HEK293 (cell line): Measurements from ENCODE around the gene DHRS2.

Experiments
- FEZF1 ChIP-seq: fragments of 450-650 bp; formaldehyde crosslinking; IDR thresholded peaks from 2 replicates; pipeline ENCODE4 v1.5.1; 2016; ENCODE audit warnings: missing biosample characterization, missing genetic modification characterization
- HOXD13 ChIP-seq: sonication (generic); formaldehyde crosslinking; IDR thresholded peaks from 2 replicates; pipeline ENCODE4 v1.8.0; 2022; ENCODE audit warnings: missing genetic modification reagents, borderline replicate concordance
- KLF8 ChIP-seq: fragments of 450-650 bp; formaldehyde crosslinking; IDR thresholded peaks from 2 replicates; pipeline ENCODE4 v1.5.1; 2016; ENCODE audit warnings: missing biosample characterization, missing genetic modification characterization
- ZBTB20 ChIP-seq: fragments of 450-650 bp; formaldehyde crosslinking; IDR thresholded peaks from 2 replicates; pipeline ENCODE4 v1.5.1; 2016; ENCODE audit warnings: missing biosample characterization, missing genetic modification characterization
- ZFP3 ChIP-seq: fragments of 450-650 bp; formaldehyde crosslinking; IDR thresholded peaks from 2 replicates; pipeline ENCODE4 v1.5.1; 2016; ENCODE audit warnings: low read depth, missing biosample characterization, missing genetic modification characterization
- ZFP41 ChIP-seq: fragments of 450-650 bp; formaldehyde crosslinking; IDR thresholded peaks from 2 replicates; pipeline ENCODE4 v1.5.1; 2016; ENCODE audit warnings: missing biosample characterization, missing genetic modification characterization, borderline replicate concordance
- ZIC2 ChIP-seq: fragments of 450-650 bp; formaldehyde crosslinking; IDR thresholded peaks from 2 replicates; pipeline ENCODE4 v1.5.1; 2016; ENCODE audit warnings: missing biosample characterization, missing genetic modification characterization
- ZNF214 ChIP-seq: fragments of 450-650 bp; formaldehyde crosslinking; IDR thresholded peaks from 2 replicates; pipeline ENCODE4 v1.5.1; 2017; ENCODE audit warnings: missing biosample characterization, mild to moderate bottlenecking, missing genetic modification characterization, borderline replicate concordance
- ZNF266 ChIP-seq: fragments of 450-650 bp; formaldehyde crosslinking; IDR thresholded peaks from 2 replicates; pipeline ENCODE4 v1.5.1; 2016; ENCODE audit warnings: missing biosample characterization, missing genetic modification characterization, low read depth
- ZNF335 ChIP-seq: fragments of 450-650 bp; formaldehyde crosslinking; conservative IDR thresholded peaks from 2 replicates; pipeline ENCODE4 v1.5.1; 2016; ENCODE audit warnings: missing biosample characterization, missing genetic modification characterization
- ZNF391 ChIP-seq: fragments of 450-650 bp; formaldehyde crosslinking; IDR thresholded peaks from 2 replicates; pipeline ENCODE4 v1.5.1; 2016; ENCODE audit warnings: low read depth, missing biosample characterization, missing genetic modification characterization, borderline replicate concordance
- ZNF558 ChIP-seq: fragments of 450-650 bp; formaldehyde crosslinking; IDR thresholded peaks from 2 replicates; pipeline ENCODE4 v1.5.1; 2016; ENCODE audit warnings: missing biosample characterization, missing genetic modification characterization
- ZNF561 ChIP-seq: fragments of 450-650 bp; IDR thresholded peaks from 2 replicates; pipeline ENCODE4 v1.5.1; 2018; ENCODE audit warnings: missing biosample characterization, missing genetic modification characterization, borderline replicate concordance
- ZNF585B ChIP-seq: fragments of 450-650 bp; formaldehyde crosslinking; IDR thresholded peaks from 2 replicates; pipeline ENCODE4 v1.5.1; 2016; ENCODE audit warnings: missing biosample characterization, missing genetic modification characterization
- ZNF658 ChIP-seq: fragments of 450-650 bp; formaldehyde crosslinking; IDR thresholded peaks from 2 replicates; pipeline ENCODE4; 2016; ENCODE audit warnings: missing biosample characterization, missing genetic modification characterization
- ZNF747 ChIP-seq: fragments of 450-650 bp; formaldehyde crosslinking; IDR thresholded peaks from 2 replicates; pipeline ENCODE4 v1.5.1; 2016; ENCODE audit warnings: missing biosample characterization, missing genetic modification characterization
- ZNF76 ChIP-seq: fragments of 450-650 bp; formaldehyde crosslinking; IDR thresholded peaks from 2 replicates; pipeline ENCODE4; 2016; ENCODE audit warnings: low read depth, missing biosample characterization, missing genetic modification characterization, borderline replicate concordance
- ZNF785 ChIP-seq: fragments of 450-650 bp; formaldehyde crosslinking; IDR thresholded peaks from 2 replicates; pipeline ENCODE4 v1.5.1; 2016; ENCODE audit warnings: missing biosample characterization, missing genetic modification characterization
- ZNF830 ChIP-seq: fragments of 450-650 bp; IDR thresholded peaks from 2 replicates; pipeline ENCODE4 v1.5.0; 2018; ENCODE audit warnings: missing biosample characterization, missing genetic modification characterization, low read depth, mild to moderate bottlenecking, moderate library complexity
- ZNF837 ChIP-seq: fragments of 450-650 bp; formaldehyde crosslinking; IDR thresholded peaks from 2 replicates; pipeline ENCODE4 v1.5.1; 2016; ENCODE audit warnings: missing biosample characterization, missing genetic modification characterization
- TF ChIP-seq, protein P1 (sequence below): fragments of 450-650 bp; formaldehyde crosslinking; IDR thresholded peaks from 2 replicates; pipeline ENCODE4 v1.5.1; 2016; ENCODE audit warnings: missing biosample characterization, missing genetic modification characterization
- TF ChIP-seq, protein P2 (sequence below): fragments of 450-650 bp; formaldehyde crosslinking; IDR thresholded peaks from 2 replicates; pipeline ENCODE4 v1.5.1; 2016; ENCODE audit warnings: missing biosample characterization, missing genetic modification characterization
- TF ChIP-seq, protein P3 (sequence below): fragments of 450-650 bp; IDR thresholded peaks from 2 replicates; pipeline ENCODE4 v1.5.1; 2018; ENCODE audit warnings: missing biosample characterization, mild to moderate bottlenecking, missing genetic modification characterization
- TF ChIP-seq, protein P4 (sequence below): fragments of 450-650 bp; formaldehyde crosslinking; IDR thresholded peaks from 2 replicates; pipeline ENCODE4 v1.5.1; 2016; ENCODE audit warnings: missing biosample characterization, missing genetic modification characterization
- TF ChIP-seq, protein P5 (sequence below): IDR thresholded peaks from 2 replicates; pipeline ENCODE4 v1.6.1; 2011; ENCODE audit warnings: mild to moderate bottlenecking, low read depth, low read length, borderline replicate concordance
- TF ChIP-seq, protein P6 (sequence below): fragments of 450-650 bp; formaldehyde crosslinking; IDR thresholded peaks from 2 replicates; pipeline ENCODE4 v1.5.1; 2016; ENCODE audit warnings: missing biosample characterization, missing genetic modification characterization
- TF ChIP-seq, protein P7 (sequence below): fragments of 450-650 bp; formaldehyde crosslinking; IDR thresholded peaks from 2 replicates; pipeline ENCODE4 v1.5.1; 2016; ENCODE audit warnings: missing biosample characterization, missing genetic modification characterization

The DHRS2 gene

DNA sequence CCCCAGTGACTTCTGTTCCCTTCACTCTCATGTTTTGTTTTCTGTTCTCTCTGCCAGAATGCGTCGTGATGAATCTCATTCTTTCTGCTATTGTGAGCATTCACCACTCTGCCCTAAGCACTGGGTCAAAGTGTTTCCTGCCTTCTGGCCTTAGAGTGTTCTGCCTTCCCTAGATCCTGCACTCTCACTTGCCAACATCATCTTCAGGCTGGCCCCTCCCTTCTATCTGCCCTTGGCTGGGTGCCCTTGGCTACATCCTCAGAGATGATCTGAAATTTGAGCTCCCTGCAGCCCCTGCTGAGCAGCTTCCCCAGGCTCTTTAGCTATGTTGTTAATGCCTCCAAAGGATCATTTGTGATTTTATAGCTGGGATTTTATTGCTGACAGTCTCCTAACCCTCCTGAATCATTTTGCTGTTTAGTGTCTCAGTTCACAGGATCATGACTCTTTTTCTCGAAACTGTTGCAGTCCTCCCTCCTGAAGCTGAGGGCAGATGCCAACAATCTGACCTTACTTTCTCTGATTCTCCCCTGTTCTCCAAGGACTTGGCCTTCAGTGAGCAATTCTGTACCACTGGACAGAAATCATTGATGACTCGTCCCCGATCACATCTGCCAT lies 4.5 kb downstream of the DHRS2 start (continued):
- TF ChIP-seq, protein P1, sequence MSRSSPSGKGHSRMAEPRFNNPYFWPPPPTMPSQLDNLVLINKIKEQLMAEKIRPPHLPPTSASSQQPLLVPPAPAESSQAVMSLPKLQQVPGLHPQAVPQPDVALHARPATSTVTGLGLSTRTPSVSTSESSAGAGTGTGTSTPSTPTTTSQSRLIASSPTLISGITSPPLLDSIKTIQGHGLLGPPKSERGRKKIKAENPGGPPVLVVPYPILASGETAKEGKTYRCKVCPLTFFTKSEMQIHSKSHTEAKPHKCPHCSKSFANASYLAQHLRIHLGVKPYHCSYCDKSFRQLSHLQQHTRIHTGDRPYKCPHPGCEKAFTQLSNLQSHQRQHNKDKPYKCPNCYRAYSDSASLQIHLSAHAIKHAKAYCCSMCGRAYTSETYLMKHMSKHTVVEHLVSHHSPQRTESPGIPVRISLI, result no peak
- TF ChIP-seq, protein P2, sequence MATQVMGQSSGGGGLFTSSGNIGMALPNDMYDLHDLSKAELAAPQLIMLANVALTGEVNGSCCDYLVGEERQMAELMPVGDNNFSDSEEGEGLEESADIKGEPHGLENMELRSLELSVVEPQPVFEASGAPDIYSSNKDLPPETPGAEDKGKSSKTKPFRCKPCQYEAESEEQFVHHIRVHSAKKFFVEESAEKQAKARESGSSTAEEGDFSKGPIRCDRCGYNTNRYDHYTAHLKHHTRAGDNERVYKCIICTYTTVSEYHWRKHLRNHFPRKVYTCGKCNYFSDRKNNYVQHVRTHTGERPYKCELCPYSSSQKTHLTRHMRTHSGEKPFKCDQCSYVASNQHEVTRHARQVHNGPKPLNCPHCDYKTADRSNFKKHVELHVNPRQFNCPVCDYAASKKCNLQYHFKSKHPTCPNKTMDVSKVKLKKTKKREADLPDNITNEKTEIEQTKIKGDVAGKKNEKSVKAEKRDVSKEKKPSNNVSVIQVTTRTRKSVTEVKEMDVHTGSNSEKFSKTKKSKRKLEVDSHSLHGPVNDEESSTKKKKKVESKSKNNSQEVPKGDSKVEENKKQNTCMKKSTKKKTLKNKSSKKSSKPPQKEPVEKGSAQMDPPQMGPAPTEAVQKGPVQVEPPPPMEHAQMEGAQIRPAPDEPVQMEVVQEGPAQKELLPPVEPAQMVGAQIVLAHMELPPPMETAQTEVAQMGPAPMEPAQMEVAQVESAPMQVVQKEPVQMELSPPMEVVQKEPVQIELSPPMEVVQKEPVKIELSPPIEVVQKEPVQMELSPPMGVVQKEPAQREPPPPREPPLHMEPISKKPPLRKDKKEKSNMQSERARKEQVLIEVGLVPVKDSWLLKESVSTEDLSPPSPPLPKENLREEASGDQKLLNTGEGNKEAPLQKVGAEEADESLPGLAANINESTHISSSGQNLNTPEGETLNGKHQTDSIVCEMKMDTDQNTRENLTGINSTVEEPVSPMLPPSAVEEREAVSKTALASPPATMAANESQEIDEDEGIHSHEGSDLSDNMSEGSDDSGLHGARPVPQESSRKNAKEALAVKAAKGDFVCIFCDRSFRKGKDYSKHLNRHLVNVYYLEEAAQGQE (tag by site-specific recombination), result no peak
- TF ChIP-seq ZNF76 (tag by site-specific recombination), result no peak
- TF ChIP-seq ZFP3, result no peak
- TF ChIP-seq ZNF837 (tag by site-specific recombination), result no peak
- 0 out of 2 replicates have a peak, but pooled peaks have one; percentile 39 for TF ChIP-seq ZNF391 (tag by site-specific recombination)
- 0 out of 2 replicates have a peak, but pooled peaks have one; percentile 39 for TF ChIP-seq ZIC2
- no peak for TF ChIP-seq ZNF214 (tag by site-specific recombination)
- TF ChIP-seq ZNF266 (tag by site-specific recombination), result no peak
- TF ChIP-seq, protein P3, sequence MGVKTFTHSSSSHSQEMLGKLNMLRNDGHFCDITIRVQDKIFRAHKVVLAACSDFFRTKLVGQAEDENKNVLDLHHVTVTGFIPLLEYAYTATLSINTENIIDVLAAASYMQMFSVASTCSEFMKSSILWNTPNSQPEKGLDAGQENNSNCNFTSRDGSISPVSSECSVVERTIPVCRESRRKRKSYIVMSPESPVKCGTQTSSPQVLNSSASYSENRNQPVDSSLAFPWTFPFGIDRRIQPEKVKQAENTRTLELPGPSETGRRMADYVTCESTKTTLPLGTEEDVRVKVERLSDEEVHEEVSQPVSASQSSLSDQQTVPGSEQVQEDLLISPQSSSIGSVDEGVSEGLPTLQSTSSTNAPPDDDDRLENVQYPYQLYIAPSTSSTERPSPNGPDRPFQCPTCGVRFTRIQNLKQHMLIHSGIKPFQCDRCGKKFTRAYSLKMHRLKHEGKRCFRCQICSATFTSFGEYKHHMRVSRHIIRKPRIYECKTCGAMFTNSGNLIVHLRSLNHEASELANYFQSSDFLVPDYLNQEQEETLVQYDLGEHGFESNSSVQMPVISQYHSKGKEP, result no peak
- no peak for TF ChIP-seq ZNF830
- TF ChIP-seq, protein P4, sequence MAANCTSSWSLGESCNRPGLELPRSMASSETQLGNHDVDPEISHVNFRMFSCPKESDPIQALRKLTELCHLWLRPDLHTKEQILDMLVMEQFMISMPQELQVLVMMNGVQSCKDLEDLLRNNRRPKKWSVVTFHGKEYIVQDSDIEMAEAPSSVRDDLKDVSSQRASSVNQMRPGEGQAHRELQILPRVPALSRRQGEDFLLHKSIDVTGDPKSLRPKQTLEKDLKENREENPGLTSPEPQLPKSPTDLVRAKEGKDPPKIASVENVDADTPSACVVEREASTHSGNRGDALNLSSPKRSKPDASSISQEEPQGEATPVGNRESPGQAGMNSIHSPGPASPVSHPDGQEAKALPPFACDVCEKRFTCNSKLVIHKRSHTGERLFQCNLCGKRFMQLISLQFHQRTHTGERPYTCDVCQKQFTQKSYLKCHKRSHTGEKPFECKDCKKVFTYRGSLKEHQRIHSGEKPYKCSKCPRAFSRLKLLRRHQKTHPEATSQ (tag by site-specific recombination), result no peak
- TF ChIP-seq, protein P5, sequence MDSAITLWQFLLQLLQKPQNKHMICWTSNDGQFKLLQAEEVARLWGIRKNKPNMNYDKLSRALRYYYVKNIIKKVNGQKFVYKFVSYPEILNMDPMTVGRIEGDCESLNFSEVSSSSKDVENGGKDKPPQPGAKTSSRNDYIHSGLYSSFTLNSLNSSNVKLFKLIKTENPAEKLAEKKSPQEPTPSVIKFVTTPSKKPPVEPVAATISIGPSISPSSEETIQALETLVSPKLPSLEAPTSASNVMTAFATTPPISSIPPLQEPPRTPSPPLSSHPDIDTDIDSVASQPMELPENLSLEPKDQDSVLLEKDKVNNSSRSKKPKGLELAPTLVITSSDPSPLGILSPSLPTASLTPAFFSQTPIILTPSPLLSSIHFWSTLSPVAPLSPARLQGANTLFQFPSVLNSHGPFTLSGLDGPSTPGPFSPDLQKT, result no peak
- TF ChIP-seq, protein P6, sequence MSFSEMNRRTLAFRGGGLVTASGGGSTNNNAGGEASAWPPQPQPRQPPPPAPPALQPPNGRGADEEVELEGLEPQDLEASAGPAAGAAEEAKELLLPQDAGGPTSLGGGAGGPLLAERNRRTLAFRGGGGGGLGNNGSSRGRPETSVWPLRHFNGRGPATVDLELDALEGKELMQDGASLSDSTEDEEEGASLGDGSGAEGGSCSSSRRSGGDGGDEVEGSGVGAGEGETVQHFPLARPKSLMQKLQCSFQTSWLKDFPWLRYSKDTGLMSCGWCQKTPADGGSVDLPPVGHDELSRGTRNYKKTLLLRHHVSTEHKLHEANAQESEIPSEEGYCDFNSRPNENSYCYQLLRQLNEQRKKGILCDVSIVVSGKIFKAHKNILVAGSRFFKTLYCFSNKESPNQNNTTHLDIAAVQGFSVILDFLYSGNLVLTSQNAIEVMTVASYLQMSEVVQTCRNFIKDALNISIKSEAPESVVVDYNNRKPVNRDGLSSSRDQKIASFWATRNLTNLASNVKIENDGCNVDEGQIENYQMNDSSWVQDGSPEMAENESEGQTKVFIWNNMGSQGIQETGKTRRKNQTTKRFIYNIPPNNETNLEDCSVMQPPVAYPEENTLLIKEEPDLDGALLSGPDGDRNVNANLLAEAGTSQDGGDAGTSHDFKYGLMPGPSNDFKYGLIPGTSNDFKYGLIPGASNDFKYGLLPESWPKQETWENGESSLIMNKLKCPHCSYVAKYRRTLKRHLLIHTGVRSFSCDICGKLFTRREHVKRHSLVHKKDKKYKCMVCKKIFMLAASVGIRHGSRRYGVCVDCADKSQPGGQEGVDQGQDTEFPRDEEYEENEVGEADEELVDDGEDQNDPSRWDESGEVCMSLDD (tag by site-specific recombination), result no peak
- TF ChIP-seq ZNF335 (tag by site-specific recombination), result no peak
- no peak for TF ChIP-seq ZFP41 (tag by site-specific recombination)
- TF ChIP-seq HOXD13 (CRISPR knock-in tag), result no peak
- no peak for TF ChIP-seq ZNF658 (tag by site-specific recombination)
- TF ChIP-seq FEZF1, result peak; percentile 82
- no peak for TF ChIP-seq ZBTB20
- TF ChIP-seq ZNF747 (tag by site-specific recombination), result no peak
- TF ChIP-seq KLF8 (tag by site-specific recombination), result no peak
- TF ChIP-seq ZNF561, result peak; percentile 60; the same call in 1 of the 2 replicates
- TF ChIP-seq ZNF785, result no peak
- peak; percentile 18; the same call in 1 of the 2 replicates for TF ChIP-seq ZNF558 (tag by site-specific recombination)
- TF ChIP-seq, protein P7, sequence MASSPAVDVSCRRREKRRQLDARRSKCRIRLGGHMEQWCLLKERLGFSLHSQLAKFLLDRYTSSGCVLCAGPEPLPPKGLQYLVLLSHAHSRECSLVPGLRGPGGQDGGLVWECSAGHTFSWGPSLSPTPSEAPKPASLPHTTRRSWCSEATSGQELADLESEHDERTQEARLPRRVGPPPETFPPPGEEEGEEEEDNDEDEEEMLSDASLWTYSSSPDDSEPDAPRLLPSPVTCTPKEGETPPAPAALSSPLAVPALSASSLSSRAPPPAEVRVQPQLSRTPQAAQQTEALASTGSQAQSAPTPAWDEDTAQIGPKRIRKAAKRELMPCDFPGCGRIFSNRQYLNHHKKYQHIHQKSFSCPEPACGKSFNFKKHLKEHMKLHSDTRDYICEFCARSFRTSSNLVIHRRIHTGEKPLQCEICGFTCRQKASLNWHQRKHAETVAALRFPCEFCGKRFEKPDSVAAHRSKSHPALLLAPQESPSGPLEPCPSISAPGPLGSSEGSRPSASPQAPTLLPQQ, result peak; percentile 62
- TF ChIP-seq ZNF585B (tag by site-specific recombination), result no peak
